Measurements from ENCODE around the gene HMGN3. TPM values are rescaled to one million over a fixed set of nuclear protein-coding genes. Genes with fewer than 3 reads are reported as not detected.

HMGN3 gene
- total RNA-seq, 4 donors from 2014 or later = 36.0 to 48.7 (median 39.7) TPM

- ATAC-seq = no peak
- Histone ChIP-seq H3K27me3 (no peaks in the 10 kb centered on the region), H3K4me1 (no peaks in the 10 kb centered on the region), H3K9me3 (no peaks in the 10 kb centered on the region), H3K4me3 (no peak overlapping the region), H3K27ac (no peak overlapping the region), H3K36me3 (no peaks in the 10 kb centered on the region)
- no peak for TF ChIP-seq POLR2A (IDR thresholded peaks at IDR 0.05)
- no peak for TF ChIP-seq CTCF (IDR thresholded peaks at IDR 0.05 in 4 of 5, conservative IDR thresholded peaks at IDR 0.05 in 1 of 5)
- intact Hi-C loops (cut with DNase I; ENCODE audit: low total_unique reads) (no loop called here), in situ Hi-C loops (cut with MboI; ENCODE audit: low sequenced_read_pairs in 4 of 4) (no loop called here)
- no peak for DNase-seq
These were observed 54.4 kb downstream of the HMGN3 start for GRCh38 chr6:79180052-79180451.

- intact Hi-C loops (cut with DNase I; ENCODE audit: low total_unique reads) = no loop called here
- no peaks in the 10 kb centered on the region for H3K4me1 ChIP-seq
- DNase-seq (no peak), ATAC-seq (no peak)
- no peak overlapping the region for H3K4me3 ChIP-seq
- H3K9me3 ChIP-seq = no peaks in the 10 kb centered on the region
- no peak overlapping the region for H3K27ac ChIP-seq
- no peaks in the 10 kb centered on the region for H3K36me3 ChIP-seq
- in situ Hi-C loops (cut with MboI; ENCODE audit: low sequenced_read_pairs in 4 of 4) = no loop called here
- TF ChIP-seq POLR2A (IDR thresholded peaks at IDR 0.05) (no peak), CTCF (IDR thresholded peaks at IDR 0.05 in 4 of 5, conservative IDR thresholded peaks at IDR 0.05 in 1 of 5) (no peak)
- no peaks in the 10 kb centered on the region for H3K27me3 ChIP-seq
These were observed 61.1 kb downstream of the HMGN3 start for GRCh38 chr6:79173378-79173777.

- in situ Hi-C loops (cut with MboI; ENCODE audit: low sequenced_read_pairs in 4 of 4) (no loop called here), intact Hi-C loops (cut with DNase I; ENCODE audit: low total_unique reads) (no loop called here)
- TF ChIP-seq CTCF (IDR thresholded peaks at IDR 0.05 in 4 of 5, conservative IDR thresholded peaks at IDR 0.05 in 1 of 5) = no peak
- TF ChIP-seq POLR2A (IDR thresholded peaks at IDR 0.05) = no peak
- no peaks in the 10 kb centered on the region for H3K27me3 ChIP-seq
- H3K4me1 ChIP-seq = no peaks in the 10 kb centered on the region
- ATAC-seq = no peak
- no peaks in the 10 kb centered on the region for H3K9me3 ChIP-seq
- DNase-seq = no peak
- H3K36me3 ChIP-seq = no peaks in the 10 kb centered on the region
- H3K4me3 ChIP-seq = no peak overlapping the region
- H3K27ac ChIP-seq = no peak overlapping the region
These were observed 63.5 kb downstream of the HMGN3 start for GRCh38 chr6:79170959-79171358.

- in situ Hi-C loops (cut with MboI; ENCODE audit: low sequenced_read_pairs in 4 of 4) = no loop called here
- Histone ChIP-seq H3K27me3 (no peaks in the 10 kb centered on the region), H3K4me1 (no peaks in the 10 kb centered on the region), H3K27ac (no peak overlapping the region), H3K36me3 (no peaks in the 10 kb centered on the region), H3K4me3 (no peak overlapping the region), H3K9me3 (no peaks in the 10 kb centered on the region)
- DNase-seq = no peak
- ATAC-seq = no peak
- TF ChIP-seq CTCF (IDR thresholded peaks at IDR 0.05 in 4 of 5, conservative IDR thresholded peaks at IDR 0.05 in 1 of 5) = no peak
- intact Hi-C loops (cut with DNase I; ENCODE audit: low total_unique reads) = no loop called here
These were observed 64.1 kb downstream of the HMGN3 start for GRCh38 chr6:79170431-79170830.

- no peaks in the 10 kb centered on the region for H3K36me3 ChIP-seq
- H3K27me3 ChIP-seq = no peaks in the 10 kb centered on the region
- no peaks in the 10 kb centered on the region for H3K4me1 ChIP-seq
- no peaks in the 10 kb centered on the region for H3K9me3 ChIP-seq
- intact Hi-C loops (cut with DNase I; ENCODE audit: low total_unique reads) (no loop called here), in situ Hi-C loops (cut with MboI; ENCODE audit: low sequenced_read_pairs in 4 of 4) (no loop called here)
- no peak for TF ChIP-seq POLR2A (IDR thresholded peaks at IDR 0.05)
- TF ChIP-seq CTCF (IDR thresholded peaks at IDR 0.05 in 4 of 5, conservative IDR thresholded peaks at IDR 0.05 in 1 of 5) = no peak
- ATAC-seq (no peak), DNase-seq (no peak)
- H3K4me3 ChIP-seq = no peak overlapping the region
- H3K27ac ChIP-seq = no peak overlapping the region
These were observed 65.8 kb downstream of the HMGN3 start for GRCh38 chr6:79168695-79168980.

Measured in gastrocnemius medialis (tissue), 4 donors.